ENCODE results near the gene LRP4. TPM values are rescaled to one million over a fixed set of nuclear protein-coding genes. Genes with fewer than 3 reads are reported as not detected.

The LRP4 gene
- total and polyA plus RNA-seq, 2 donors (not counting 3 experiments of a cell fraction or from before 2014, with no cell fraction given): 0.86 to 2.0 TPM

GRCh38 chr11:46903846-46904245 lies 14.5 kb downstream of the LRP4 start:
- DNase-seq (ENCODE audit: low read depth, low spot score) (no peak), FAIRE-seq (no peak)
- no peaks in the 10 kb centered on the region for H4K20me1 ChIP-seq (replicated peaks; ENCODE audit: control insufficient read depth, extremely low read depth, insufficient read depth, low read length)
- ChIA-PET CTCF (interaction anchor here (0.9 to 4.6 kb wide), 3 partner anchors 9 to 250 kb away, joined by 3 to 24 read pairs (median 16); no protein-coding TSS in a partner anchor), POLR2A (interaction anchor here (0.6 kb wide), 1 partner anchor 70 kb away, joined by 6 read pairs; no protein-coding TSS in a partner anchor)
- H3K27me3 ChIP-seq (ENCODE audit: control insufficient read depth in 2 of 2, insufficient read depth in 2 of 2, low read length in 2 of 2): no peaks in the 10 kb centered on the region
- H3K9me3 ChIP-seq (replicated peaks; ENCODE audit: control insufficient read depth, insufficient read depth, low read length): no peaks in the 10 kb centered on the region
- intact Hi-C loops (cut with micrococcal nuclease) (no loop called here), dilution Hi-C loops (cut with MboI; ENCODE audit: extremely low pct_ligation_motif_present, low sequenced_read_pairs) (no loop called here)
- H3K9me1 ChIP-seq (replicated peaks; ENCODE audit: control insufficient read depth, extremely low read depth, insufficient read depth, low read length): no peaks in the 10 kb centered on the region
- no peak overlapping the region for H3K27ac ChIP-seq (ENCODE audit: insufficient read depth, low read depth, low read length)
- no peak overlapping the region for H2AFZ ChIP-seq (ENCODE audit: low read depth, low read length)
- TF ChIP-seq POLR2AphosphoS5 (IDR thresholded peaks at IDR 0.05; ENCODE audit: insufficient read depth, low read depth, low read length) (no peak), EZH2 (IDR thresholded peaks at IDR 0.05; ENCODE audit: borderline replicate concordance, low read depth, low read length, severe bottlenecking) (no peak), JUN (IDR thresholded peaks at IDR 0.05; ENCODE audit: borderline replicate concordance, insufficient read depth, insufficient read length, low read depth) (no peak), GATA2 (IDR thresholded peaks at IDR 0.05; ENCODE audit: insufficient read depth, insufficient read length, low read depth, low read length) (no peak), POLR2A (IDR thresholded peaks at IDR 0.05; ENCODE audit: low read depth, low read length) (no peak), CTCF (IDR thresholded peaks at IDR 0.05; ENCODE audit: extremely low read depth in 1 of 2, insufficient read depth in 1 of 2, low read depth in 1 of 2, low read length in 2 of 2) (no peak), FOS (IDR thresholded peaks at IDR 0.05; ENCODE audit: borderline replicate concordance, insufficient read depth, low read length) (no peak), MYC (IDR thresholded peaks at IDR 0.05; ENCODE audit: low read depth, low read length) (no peak), MAX (IDR thresholded peaks at IDR 0.05; ENCODE audit: insufficient read depth, insufficient read length) (no peak)
- H3K79me2 ChIP-seq (ENCODE audit: control insufficient read depth, insufficient read depth, low read length): no peaks in the 10 kb centered on the region
- no peaks in the 10 kb centered on the region for H3K36me3 ChIP-seq (ENCODE audit: control insufficient read depth in 2 of 2, extremely low read depth in 1 of 2, insufficient read depth in 2 of 2, low read length in 2 of 2)
- H3K9ac ChIP-seq (replicated peaks; ENCODE audit: extremely low read depth, insufficient read depth, low read length): no peak overlapping the region
- H3K4me1 ChIP-seq (ENCODE audit: control insufficient read depth, extremely low read depth, insufficient read depth, low read length): peaks cover 9% of the 10 kb centered on the region
- H3K4me3 ChIP-seq (replicated peaks in 1 of 3; ENCODE audit: insufficient read depth in 1 of 3, low read depth in 1 of 3, low read length in 3 of 3): no peak overlapping the region
- BruUV-seq (replicated peaks): no TSS peak
- H3K4me2 ChIP-seq (ENCODE audit: insufficient read depth, low read length): no peak overlapping the region
